Tibial artery (tissue), 4 donors: ENCODE measurements around the gene CUL3.

ENCODE experiments used
- DNase-seq, 2 donors: peaks; one replicate each; pipeline ENCODE4 v3.0.0-alpha.2; 2019
- H3K27ac ChIP-seq, 2 donors: fragments of 200-600 bp; sonication (generic) in 1 of 2; 1 replicate in 1 of 2; 2 replicates in 1 of 2; pipeline ENCODE4 v1.5.1; 2018 to 2019; ENCODE audit warnings: mild to moderate bottlenecking in 1 of 2
- H3K27me3 ChIP-seq, 2 donors: fragments of 200-600 bp; sonication (generic) in 1 of 2; one replicate each; pipeline versions ENCODE4 v1.5.1 to v1.6.0; 2016 to 2019
- H3K36me3 ChIP-seq, 3 donors: fragments of 200-600 bp; sonication (generic) in 2 of 3; one replicate each; pipeline ENCODE4 v1.5.1; 2016 to 2019; ENCODE audit warnings: mild to moderate bottlenecking in 2 of 3
- H3K4me1 ChIP-seq, 4 donors: fragments of 200-600 bp; sonication (generic) in 2 of 4; 1 replicate in 3 of 4; 2 replicates in 1 of 4; pipeline ENCODE4 v1.5.1; 2016 to 2019
- H3K4me3 ChIP-seq, 2 donors: fragments of 200-600 bp; sonication (generic) in 1 of 2; 1 replicate in 1 of 2; 2 replicates in 1 of 2; pipeline ENCODE4 v1.5.1; 2018 to 2019; ENCODE audit warnings: mild to moderate bottlenecking in 2 of 2
- H3K9me3 ChIP-seq, 3 donors: fragments of 200-600 bp; sonication (generic) in 1 of 3; one replicate each; pipeline ENCODE4 v1.5.1; 2016 to 2019
- intact Hi-C: fragments of 100-400 bp; cut with DNase I; formaldehyde crosslinking; loops from one replicate; pipeline ENCODE4 v1.15.0; 2023; ENCODE audit warnings: low total_unique reads
- TF ChIP-seq, protein P1 (sequence below), 2 experiments: fragments of 200-600 bp in 1 of 2; fragments of 450-650 bp in 1 of 2; IDR thresholded peaks; one replicate each; pipeline ENCODE4 v1.5.1; 2017 to 2019; ENCODE audit warnings: antibody characterized with exemption in 2 of 2, mild to moderate bottlenecking in 1 of 2, moderate library complexity in 1 of 2

Gene CUL3

DNA sequence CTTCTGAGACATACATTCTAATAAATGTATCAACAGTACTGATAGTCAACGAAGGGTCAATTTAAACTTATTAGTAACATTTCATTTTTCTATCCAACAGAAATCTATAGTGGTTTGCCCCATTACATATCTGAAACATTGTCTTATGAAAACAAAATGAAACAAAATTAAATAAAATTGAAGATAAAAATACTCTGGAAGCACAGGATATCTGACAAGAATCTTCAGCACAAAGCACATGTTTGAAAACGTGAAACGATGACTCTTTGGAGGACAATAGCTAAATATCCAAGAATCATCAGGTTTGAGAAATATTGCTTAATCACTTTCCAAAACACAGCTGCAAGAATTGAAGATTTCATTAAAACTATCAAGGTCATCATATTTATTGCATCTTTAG, 112.3 kb downstream of the CUL3 start:
- intact Hi-C loops, result loop anchor here (10.0 kb wide), 1 partner anchor 78 kb away; no protein-coding TSS in a partner anchor
- DNase-seq, result no peak

GRCh38 chr2:224472137-224472536, 113.0 kb downstream of the CUL3 start:
- TF ChIP-seq, protein P1, sequence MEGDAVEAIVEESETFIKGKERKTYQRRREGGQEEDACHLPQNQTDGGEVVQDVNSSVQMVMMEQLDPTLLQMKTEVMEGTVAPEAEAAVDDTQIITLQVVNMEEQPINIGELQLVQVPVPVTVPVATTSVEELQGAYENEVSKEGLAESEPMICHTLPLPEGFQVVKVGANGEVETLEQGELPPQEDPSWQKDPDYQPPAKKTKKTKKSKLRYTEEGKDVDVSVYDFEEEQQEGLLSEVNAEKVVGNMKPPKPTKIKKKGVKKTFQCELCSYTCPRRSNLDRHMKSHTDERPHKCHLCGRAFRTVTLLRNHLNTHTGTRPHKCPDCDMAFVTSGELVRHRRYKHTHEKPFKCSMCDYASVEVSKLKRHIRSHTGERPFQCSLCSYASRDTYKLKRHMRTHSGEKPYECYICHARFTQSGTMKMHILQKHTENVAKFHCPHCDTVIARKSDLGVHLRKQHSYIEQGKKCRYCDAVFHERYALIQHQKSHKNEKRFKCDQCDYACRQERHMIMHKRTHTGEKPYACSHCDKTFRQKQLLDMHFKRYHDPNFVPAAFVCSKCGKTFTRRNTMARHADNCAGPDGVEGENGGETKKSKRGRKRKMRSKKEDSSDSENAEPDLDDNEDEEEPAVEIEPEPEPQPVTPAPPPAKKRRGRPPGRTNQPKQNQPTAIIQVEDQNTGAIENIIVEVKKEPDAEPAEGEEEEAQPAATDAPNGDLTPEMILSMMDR (IDR thresholded peaks at IDR 0.05), result no peak
- Histone ChIP-seq H3K27ac (no peak overlapping the region), H3K27me3 (no peaks in the 10 kb centered on the region), H3K36me3 (peaks cover 26 to 40% (median 35%) of the 10 kb centered on the region in 3 donors), H3K4me1 (no peaks in the 10 kb centered on the region), H3K4me3 (no peak overlapping the region), H3K9me3 (no peaks in the 10 kb centered on the region)
- no peak for DNase-seq
- intact Hi-C loops, result loop anchor here (10.0 kb wide), 1 partner anchor 77 kb away; no protein-coding TSS in a partner anchor

More for the DNA sequence above, 112.3 kb downstream of the CUL3 start:
- no peaks in the 10 kb centered on the region for H3K27me3 ChIP-seq
- H3K36me3 ChIP-seq, result peaks cover 31 to 47% (median 41%) of the 10 kb centered on the region in 3 donors
- no peaks in the 10 kb centered on the region for H3K4me1 ChIP-seq
- no peak overlapping the region for H3K27ac ChIP-seq
- TF ChIP-seq, protein P1 (IDR thresholded peaks at IDR 0.05), result no peak
- H3K4me3 ChIP-seq, result no peak overlapping the region
- H3K9me3 ChIP-seq, result no peaks in the 10 kb centered on the region

DNA sequence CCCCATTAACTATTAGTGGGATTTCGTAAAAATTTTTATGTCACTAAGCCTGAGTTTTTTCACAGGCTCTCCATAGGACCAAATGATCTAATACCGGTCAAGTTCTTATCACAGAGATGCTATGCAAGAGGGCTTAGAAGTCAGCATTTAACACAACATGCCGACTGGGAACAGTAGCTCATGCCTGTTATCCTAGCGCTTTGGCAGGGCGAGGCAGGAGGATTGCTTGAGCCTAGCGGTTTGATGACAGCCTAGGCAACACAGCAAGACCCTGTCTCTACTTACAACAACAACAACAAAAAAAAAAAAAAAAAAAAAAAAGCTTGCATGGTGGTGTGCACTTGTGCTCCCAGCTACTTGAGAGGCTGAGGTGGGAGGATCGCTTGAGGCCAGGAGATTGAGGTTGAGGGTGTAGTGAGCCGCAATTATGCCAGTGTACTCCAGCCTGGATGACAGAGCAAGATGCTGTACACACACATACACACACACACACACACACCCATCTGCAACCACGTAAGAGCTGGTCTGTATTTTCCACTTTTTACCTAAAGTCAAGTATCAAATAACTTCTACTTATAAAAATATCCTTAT, 115.7 kb downstream of the CUL3 start:
- intact Hi-C loops, result no loop called here
- Histone ChIP-seq H3K27me3 (no peaks in the 10 kb centered on the region), H3K36me3 (peaks cover 10 to 14% (median 12%) of the 10 kb centered on the region in 3 donors), H3K9me3 (no peaks in the 10 kb centered on the region), H3K27ac (no peak overlapping the region), H3K4me3 (no peak overlapping the region), H3K4me1 (no peaks in the 10 kb centered on the region)
- DNase-seq, result no peak
- TF ChIP-seq, protein P1 (IDR thresholded peaks at IDR 0.05), result no peak

- Histone ChIP-seq H3K4me3 (no peak overlapping the region), H3K27me3 (no peaks in the 10 kb centered on the region), H3K27ac (no peak overlapping the region), H3K4me1 (no peaks in the 10 kb centered on the region), H3K9me3 (no peaks in the 10 kb centered on the region), H3K36me3 (no peaks in the 10 kb centered on the region)
- intact Hi-C loops, result no loop called here
- TF ChIP-seq, protein P1 (IDR thresholded peaks at IDR 0.05), result no peak
- no peak for DNase-seq
Observed at GRCh38 chr2:224466304-224466895, 118.8 kb downstream of the CUL3 start.

GRCh38 chr2:224461391-224461790, 123.8 kb downstream of the CUL3 start:
- Histone ChIP-seq H3K9me3 (no peaks in the 10 kb centered on the region), H3K27me3 (no peaks in the 10 kb centered on the region), H3K4me1 (no peaks in the 10 kb centered on the region), H3K4me3 (no peak overlapping the region), H3K27ac (no peak overlapping the region), H3K36me3 (no peaks in the 10 kb centered on the region)
- intact Hi-C loops, result no loop called here
- TF ChIP-seq, protein P1 (IDR thresholded peaks at IDR 0.05), result no peak
- no peak for DNase-seq
